OCI-LY1 (cell line): ENCODE results near the gene HRK.

Source experiments
- H2AFZ ChIP-seq: fragments of 200-600 bp; sonication (generic), shearing (Covaris generic); 2 replicates; pipeline ENCODE4 v1.6.0; 2014; ENCODE audit warnings: antibody characterized with exemption, mild to moderate bottlenecking, low read length
- H3F3A ChIP-seq: fragments of 200-600 bp; sonication (generic), shearing (Covaris generic); 2 replicates; pipeline ENCODE4 v1.6.0; 2014; ENCODE audit warnings: mild to moderate bottlenecking, antibody characterized with exemption, low read length, moderate library complexity; ENCODE audit not compliant: insufficient read depth
- H3K27ac ChIP-seq: fragments of 200-600 bp; sonication (generic); 2 replicates; pipeline ENCODE4 v1.5.1; 2014; ENCODE audit warnings: low read length, mixed run types, mild to moderate bottlenecking, low read depth; ENCODE audit not compliant: poor library complexity, severe bottlenecking
- H3K27me3 ChIP-seq: fragments of 200-600 bp; sonication (generic); 2 replicates; pipeline ENCODE4 v1.6.0; 2014; ENCODE audit warnings: antibody characterized with exemption, mild to moderate bottlenecking, low read length, moderate library complexity; ENCODE audit not compliant: insufficient read depth
- H3K36me3 ChIP-seq: fragments of 200-600 bp; sonication (generic); 2 replicates; pipeline ENCODE4 v1.6.1; 2014; ENCODE audit warnings: mild to moderate bottlenecking, antibody characterized with exemption, low read length, moderate library complexity, mixed read lengths; ENCODE audit not compliant: insufficient read depth
- H3K4me1 ChIP-seq: fragments of 200-600 bp; sonication (generic); 2 replicates; pipeline ENCODE4 v1.5.1; 2014; ENCODE audit warnings: mild to moderate bottlenecking, low read length, moderate library complexity; ENCODE audit not compliant: insufficient read depth, severe bottlenecking
- H3K4me2 ChIP-seq: fragments of 200-600 bp; sonication (generic), shearing (Covaris generic); 2 replicates; pipeline ENCODE4 v1.6.1; 2014; ENCODE audit warnings: low read length
- H3K4me3 ChIP-seq: fragments of 200-600 bp; sonication (generic); 2 replicates; pipeline ENCODE4 v1.5.1; 2014; ENCODE audit warnings: low read length, low read depth, mild to moderate bottlenecking, mixed read lengths; ENCODE audit not compliant: poor library complexity, severe bottlenecking
- H3K79me2 ChIP-seq: fragments of 200-600 bp; shearing (Covaris generic); 2 replicates; pipeline ENCODE4 v1.6.1; 2016; ENCODE audit warnings: mixed run types, low read length, mixed read lengths; ENCODE audit not compliant: insufficient read depth
- H3K9ac ChIP-seq: fragments of 200-600 bp; sonication (generic), shearing (Covaris generic); 2 replicates; pipeline ENCODE4 v1.6.1; 2014; ENCODE audit warnings: mild to moderate bottlenecking, low read length, mixed read lengths
- H3K9me2 ChIP-seq: fragments of 200-600 bp; sonication (generic), shearing (Covaris generic); 2 replicates; pipeline ENCODE4 v1.6.1; 2014; ENCODE audit warnings: low read depth, mild to moderate bottlenecking, low read length, mixed read lengths
- H3K9me3 ChIP-seq: fragments of 200-600 bp; shearing (Covaris generic); 2 replicates; pipeline ENCODE4 v1.6.1; 2014; ENCODE audit warnings: low read length, mixed read lengths
- H4K20me1 ChIP-seq: fragments of 200-600 bp; sonication (generic), shearing (Covaris generic); 2 replicates; pipeline ENCODE4 v1.6.0; 2016; ENCODE audit warnings: mild to moderate bottlenecking, low read length; ENCODE audit not compliant: insufficient read depth
- CTCF ChIP-seq: fragments of 200-600 bp; sonication (generic), shearing (Covaris generic); IDR thresholded peaks from 2 replicates; pipeline ENCODE4 v1.5.1; 2017; ENCODE audit warnings: mild to moderate bottlenecking, antibody characterized with exemption, low read length, moderate library complexity, mixed read lengths
- EZH2 ChIP-seq: fragments of 200-600 bp; sonication (generic), shearing (Covaris generic); IDR thresholded peaks from 2 replicates; pipeline ENCODE4 v1.8.0; 2017; ENCODE audit warnings: borderline replicate concordance, mixed run types, mild to moderate bottlenecking, antibody characterized with exemption, low read length, moderate library complexity, mixed read lengths

The HRK gene

GRCh38 chr12:116861320-116861719, 19.9 kb downstream of the HRK start:
- Histone ChIP-seq H3K9me3 (no peaks in the 10 kb centered on the region), H3K27me3 (no peaks in the 10 kb centered on the region), H3K36me3 (peaks cover 53% of the 10 kb centered on the region), H3K4me3 (peak overlapping the region; percentile 9), H3K9ac (no peak overlapping the region), H2AFZ (no peak overlapping the region), H4K20me1 (no peaks in the 10 kb centered on the region), H3K27ac (peak overlapping the region; percentile 88), H3K9me2 (no peaks in the 10 kb centered on the region), H3K4me1 (peaks cover 68% of the 10 kb centered on the region), H3F3A (no peaks in the 10 kb centered on the region), H3K79me2 (no peaks in the 10 kb centered on the region), H3K4me2 (peak overlapping the region; percentile 44)
- TF ChIP-seq CTCF = no peak
- no peak for TF ChIP-seq EZH2

- H3K27me3 ChIP-seq = no peaks in the 10 kb centered on the region
- peak overlapping the region; percentile 44 for H3K4me2 ChIP-seq
- no peaks in the 10 kb centered on the region for H3K9me2 ChIP-seq
- no peaks in the 10 kb centered on the region for H3K9me3 ChIP-seq
- H3K27ac ChIP-seq = peak overlapping the region; percentile 88
- TF ChIP-seq EZH2 = no peak
- TF ChIP-seq CTCF = no peak
- H3K4me1 ChIP-seq = peaks cover 68% of the 10 kb centered on the region
- H3K9ac ChIP-seq = peak overlapping the region; percentile 23; the same call in 1 of the 2 replicates
- H3F3A ChIP-seq = no peaks in the 10 kb centered on the region
- H4K20me1 ChIP-seq = no peaks in the 10 kb centered on the region
- peaks cover 51% of the 10 kb centered on the region; the same call in 1 of the 2 replicates for H3K36me3 ChIP-seq
- no peak overlapping the region for H2AFZ ChIP-seq
- H3K79me2 ChIP-seq = no peaks in the 10 kb centered on the region
- H3K4me3 ChIP-seq = peak overlapping the region; percentile 15
Observed at GRCh38 chr12:116860263-116860662, 21.0 kb downstream of the HRK start.

GRCh38 chr12:116859079-116859478, 22.2 kb downstream of the HRK start:
- no peaks in the 10 kb centered on the region for H3K9me2 ChIP-seq
- H4K20me1 ChIP-seq = no peaks in the 10 kb centered on the region
- peaks cover 43% of the 10 kb centered on the region; the same call in 1 of the 2 replicates for H3K36me3 ChIP-seq
- no peaks in the 10 kb centered on the region for H3F3A ChIP-seq
- no peaks in the 10 kb centered on the region for H3K9me3 ChIP-seq
- H3K27me3 ChIP-seq = no peaks in the 10 kb centered on the region
- H3K4me2 ChIP-seq = peak overlapping the region; percentile 44
- H3K9ac ChIP-seq = no peak overlapping the region; the same call in 1 of the 2 replicates
- peak overlapping the region; percentile 88 for H3K27ac ChIP-seq
- peaks cover 71% of the 10 kb centered on the region for H3K4me1 ChIP-seq
- no peak for TF ChIP-seq CTCF
- TF ChIP-seq EZH2 = no peak
- H3K4me3 ChIP-seq = no peak overlapping the region
- no peaks in the 10 kb centered on the region for H3K79me2 ChIP-seq
- H2AFZ ChIP-seq = no peak overlapping the region
